NCI-H2029 (cell line): ENCODE data around the gene PBX3.

Experiments used
- DNase-seq: peaks from one replicate; lab custom pipeline; 2025; lab: John Stamatoyannopoulos, UW

Gene PBX3

GRCh38 chr9:125995706-125996105 is 248.5 kb downstream of the PBX3 start:
- DNase-seq = no peak

GRCh38 chr9:125996791-125997190 is 249.6 kb downstream of the PBX3 start:
- no peak for DNase-seq

- peak; percentile 92 for DNase-seq
These were observed 250.1 kb downstream of the PBX3 start for GRCh38 chr9:125997196-125997823.

GRCh38 chr9:125998837-125999503 is 251.8 kb downstream of the PBX3 start:
- no peak for DNase-seq

- no peak for DNase-seq
These were observed 252.3 kb downstream of the PBX3 start for GRCh38 chr9:125999504-125999881.

GRCh38 chr9:126000256-126000655 is 253.1 kb downstream of the PBX3 start:
- DNase-seq = no peak

- no peak for DNase-seq
These were observed 253.8 kb downstream of the PBX3 start for GRCh38 chr9:126000731-126001580.

- no peak for DNase-seq
These were observed 254.5 kb downstream of the PBX3 start for GRCh38 chr9:126001581-126002225.

GRCh38 chr9:126002476-126003350 is 255.5 kb downstream of the PBX3 start:
- no peak for DNase-seq

GRCh38 chr9:126009047-126009446 is 261.9 kb downstream of the PBX3 start:
- DNase-seq = no peak

- no peak for DNase-seq
These were observed 267.6 kb downstream of the PBX3 start for GRCh38 chr9:126014726-126015125.

GRCh38 chr9:126015424-126015823 is 268.3 kb downstream of the PBX3 start:
- no peak for DNase-seq

GRCh38 chr9:126016579-126017290 is 269.6 kb downstream of the PBX3 start:
- DNase-seq = no peak
